Esophagus squamous epithelium (tissue), 4 donors: Measurements from ENCODE around the gene RPLP1.

Source experiments
- POLR2A ChIP-seq, 4 donors: fragments of 450-650 bp; IDR thresholded peaks; one replicate each; pipeline ENCODE4 v1.6.1; 2017; ENCODE audit warnings: antibody characterized with exemption in 4 of 4, mild to moderate bottlenecking in 4 of 4, moderate library complexity in 3 of 4
- TF ChIP-seq, protein P1 (sequence below), 6 experiments: fragments of 450-650 bp in 4 of 6; fragments of 200-600 bp in 2 of 6; sonication (generic) in 2 of 6; IDR thresholded peaks; one replicate each; pipeline ENCODE4 v1.5.1; 2016 to 2019; ENCODE audit warnings: antibody characterized with exemption in 6 of 6, mild to moderate bottlenecking in 4 of 6, moderate library complexity in 4 of 6

DNA sequence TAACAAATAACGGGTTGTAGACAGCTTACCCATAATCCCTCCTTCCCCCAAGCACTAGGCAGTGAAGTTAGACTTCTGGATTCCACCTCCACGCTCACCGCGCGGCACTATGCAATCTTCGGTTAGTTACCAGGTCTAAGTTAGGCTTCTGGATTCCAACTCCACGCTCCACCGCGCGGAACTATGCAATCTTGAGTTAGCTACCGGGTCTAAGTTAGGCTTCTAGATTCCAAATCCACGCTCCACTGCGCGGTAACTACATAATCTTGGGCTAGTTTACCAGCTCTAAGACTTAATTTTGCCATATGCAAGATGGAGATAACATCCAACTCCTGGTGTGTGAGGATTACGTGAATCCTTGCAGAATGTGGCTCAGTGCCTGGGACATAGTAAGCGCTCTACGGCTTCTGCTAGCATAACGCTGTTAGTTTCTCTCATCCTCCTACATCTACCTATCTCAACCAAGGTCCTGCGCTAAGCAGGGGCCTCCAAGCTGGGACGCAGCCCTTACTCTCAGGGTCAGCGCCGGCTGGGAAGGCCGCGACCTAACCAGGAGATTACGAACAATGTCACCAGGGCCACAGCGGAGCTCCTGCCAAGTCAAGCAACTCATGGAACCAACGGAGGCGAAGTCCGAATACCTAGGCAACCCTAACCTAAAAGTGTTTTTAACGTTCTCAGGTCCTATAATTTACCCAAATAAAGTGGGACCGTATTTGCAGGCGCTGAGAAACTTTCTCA is 497 bp upstream of the RPLP1 start:
- TF ChIP-seq, protein P1, sequence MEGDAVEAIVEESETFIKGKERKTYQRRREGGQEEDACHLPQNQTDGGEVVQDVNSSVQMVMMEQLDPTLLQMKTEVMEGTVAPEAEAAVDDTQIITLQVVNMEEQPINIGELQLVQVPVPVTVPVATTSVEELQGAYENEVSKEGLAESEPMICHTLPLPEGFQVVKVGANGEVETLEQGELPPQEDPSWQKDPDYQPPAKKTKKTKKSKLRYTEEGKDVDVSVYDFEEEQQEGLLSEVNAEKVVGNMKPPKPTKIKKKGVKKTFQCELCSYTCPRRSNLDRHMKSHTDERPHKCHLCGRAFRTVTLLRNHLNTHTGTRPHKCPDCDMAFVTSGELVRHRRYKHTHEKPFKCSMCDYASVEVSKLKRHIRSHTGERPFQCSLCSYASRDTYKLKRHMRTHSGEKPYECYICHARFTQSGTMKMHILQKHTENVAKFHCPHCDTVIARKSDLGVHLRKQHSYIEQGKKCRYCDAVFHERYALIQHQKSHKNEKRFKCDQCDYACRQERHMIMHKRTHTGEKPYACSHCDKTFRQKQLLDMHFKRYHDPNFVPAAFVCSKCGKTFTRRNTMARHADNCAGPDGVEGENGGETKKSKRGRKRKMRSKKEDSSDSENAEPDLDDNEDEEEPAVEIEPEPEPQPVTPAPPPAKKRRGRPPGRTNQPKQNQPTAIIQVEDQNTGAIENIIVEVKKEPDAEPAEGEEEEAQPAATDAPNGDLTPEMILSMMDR (IDR thresholded peaks at IDR 0.05), result no peak
- TF ChIP-seq POLR2A (IDR thresholded peaks at IDR 0.05), result no peak
